Measurements from ENCODE around the gene CENPP.

Gene CENPP

GRCh38 chr9:92312887-92313623 lies 12.7 kb upstream of the CENPP start:
- CTCF ChIA-PET, result interaction anchor here (1.3 to 2.3 kb wide), 3 partner anchors 8 to 17 kb away, joined by 3 to 8 read pairs (median 6); no protein-coding TSS in a partner anchor
- 0% methylated on average over 4 of the region's 6 CpGs for WGBS (ENCODE audit: insufficient coverage)
- H3K27ac ChIP-seq (ENCODE audit: insufficient read depth in 1 of 2, low read depth in 1 of 2, low read length in 2 of 2, poor library complexity in 1 of 2, severe bottlenecking in 2 of 2), result peak overlapping the region; percentile 36 to 58

DNA sequence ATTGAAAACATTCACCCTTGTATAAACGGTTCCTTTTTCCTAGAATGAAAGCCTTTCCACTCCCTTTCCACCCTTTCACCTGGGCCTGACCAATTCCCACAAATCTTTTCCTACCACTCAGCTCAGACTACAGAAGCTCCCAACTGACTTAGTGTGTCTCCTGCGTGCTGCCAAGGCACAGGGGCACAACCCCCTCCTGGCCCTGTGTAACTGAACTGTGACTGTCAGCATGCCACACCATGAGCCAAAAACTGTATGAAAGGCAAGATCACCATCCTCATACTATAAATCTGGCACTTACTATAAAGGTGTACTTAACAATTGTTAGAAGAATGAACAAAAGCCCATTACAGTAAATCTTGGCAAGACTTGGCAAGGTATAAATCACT lies 12.1 kb upstream of the CENPP start:
- WGBS (ENCODE audit: insufficient coverage), result 0% methylated on average over 1 of the region's 2 CpGs
- ChIA-PET POLR2A (interaction anchor here (1.0 kb wide), 1 partner anchor 11 kb away, joined by 4 read pairs; the partner anchor contains the start of gene NOL8), CTCF (interaction anchor here (0.6 to 2.3 kb wide), 6 partner anchors 11 to 30 kb away, joined by 3 to 8 read pairs (median 3); partner anchors contain the start of gene NOL8)
- Histone ChIP-seq H3K4me1 (ENCODE audit: control extremely low read depth in 1 of 4, control insufficient read depth in 4 of 4, insufficient read depth in 4 of 4, low read length in 3 of 4) (peaks cover 0 to 24% (median 10%) of the 10 kb centered on the region in 4 experiments), H3K27me3 (replicated peaks in 2 of 5; ENCODE audit: control insufficient read depth in 4 of 5, insufficient read depth in 5 of 5, low read length in 4 of 5) (no peaks in the 10 kb centered on the region), H3K4me3 (ENCODE audit: control insufficient read depth in 1 of 7, extremely low read depth in 1 of 7, insufficient read depth in 4 of 7, low read depth in 2 of 7, low read length in 6 of 7) (peak overlapping the region in 2 of 7 experiments; percentile 57 to 65), H3K27ac (ENCODE audit: insufficient read depth in 1 of 2, low read depth in 1 of 2, low read length in 2 of 2, poor library complexity in 1 of 2, severe bottlenecking in 2 of 2) (peak overlapping the region in 1 of 2 experiments; percentile 58), H3K9me3 (ENCODE audit: control extremely low read depth in 1 of 5, control insufficient read depth in 4 of 5, insufficient read depth in 2 of 5, low read depth in 1 of 5, low read length in 4 of 5) (no peaks in the 10 kb centered on the region), H3K36me3 (ENCODE audit: control insufficient read depth in 4 of 4, insufficient read depth in 4 of 4, low read length in 3 of 4) (peaks cover 36 to 78% (median 59%) of the 10 kb centered on the region in 4 experiments)
- DNase-seq, result no peak

More at GRCh38 chr9:92312887-92313623, 12.7 kb upstream of the CENPP start:
- Histone ChIP-seq H3K9me3 (ENCODE audit: control extremely low read depth in 1 of 5, control insufficient read depth in 4 of 5, insufficient read depth in 2 of 5, low read depth in 1 of 5, low read length in 4 of 5) (no peaks in the 10 kb centered on the region), H3K36me3 (ENCODE audit: control insufficient read depth in 4 of 4, insufficient read depth in 4 of 4, low read length in 3 of 4) (peaks cover 37 to 78% (median 57%) of the 10 kb centered on the region in 4 experiments), H3K27me3 (replicated peaks in 2 of 5; ENCODE audit: control insufficient read depth in 4 of 5, insufficient read depth in 5 of 5, low read length in 4 of 5) (no peaks in the 10 kb centered on the region), H3K4me3 (ENCODE audit: control insufficient read depth in 1 of 7, extremely low read depth in 1 of 7, insufficient read depth in 4 of 7, low read depth in 2 of 7, low read length in 6 of 7) (peak overlapping the region in 3 of 7 experiments; percentile 2 to 65 (median 57)), H3K4me1 (ENCODE audit: control extremely low read depth in 1 of 4, control insufficient read depth in 4 of 4, insufficient read depth in 4 of 4, low read length in 3 of 4) (peaks cover 0 to 24% (median 10%) of the 10 kb centered on the region in 4 experiments)
- peak in 2 of 3 donors; percentile 62 to 77 for DNase-seq
- POLR2A ChIA-PET, result interaction anchor here (1.0 kb wide), 1 partner anchor 12 kb away, joined by 4 read pairs; the partner anchor contains the start of gene NOL8

GRCh38 chr9:92315456-92315855 lies 10.3 kb upstream of the CENPP start:
- peaks cover 41 to 75% (median 57%) of the 10 kb centered on the region in 4 experiments for H3K36me3 ChIP-seq (ENCODE audit: control insufficient read depth in 4 of 4, insufficient read depth in 4 of 4, low read length in 3 of 4)
- ChIA-PET CTCF (no interaction called here), POLR2A (no interaction called here)
- H3K27ac ChIP-seq (ENCODE audit: insufficient read depth in 1 of 2, low read depth in 1 of 2, low read length in 2 of 2, poor library complexity in 1 of 2, severe bottlenecking in 2 of 2), result no peak overlapping the region
- H3K9me3 ChIP-seq (ENCODE audit: control extremely low read depth in 1 of 5, control insufficient read depth in 4 of 5, insufficient read depth in 2 of 5, low read depth in 1 of 5, low read length in 4 of 5), result no peaks in the 10 kb centered on the region
- no peaks in the 10 kb centered on the region for H3K27me3 ChIP-seq (replicated peaks in 2 of 5; ENCODE audit: control insufficient read depth in 4 of 5, insufficient read depth in 5 of 5, low read length in 4 of 5)
- DNase-seq, result no peak
- H3K4me1 ChIP-seq (ENCODE audit: control extremely low read depth in 1 of 4, control insufficient read depth in 4 of 4, insufficient read depth in 4 of 4, low read length in 3 of 4), result peaks cover 0 to 24% (median 10%) of the 10 kb centered on the region in 4 experiments
- WGBS (ENCODE audit: insufficient coverage), result no CpG with 5 or more reads among the region's 5 CpGs
- H3K4me3 ChIP-seq (ENCODE audit: control insufficient read depth in 1 of 7, extremely low read depth in 1 of 7, insufficient read depth in 4 of 7, low read depth in 2 of 7, low read length in 6 of 7), result no peak overlapping the region

DNA sequence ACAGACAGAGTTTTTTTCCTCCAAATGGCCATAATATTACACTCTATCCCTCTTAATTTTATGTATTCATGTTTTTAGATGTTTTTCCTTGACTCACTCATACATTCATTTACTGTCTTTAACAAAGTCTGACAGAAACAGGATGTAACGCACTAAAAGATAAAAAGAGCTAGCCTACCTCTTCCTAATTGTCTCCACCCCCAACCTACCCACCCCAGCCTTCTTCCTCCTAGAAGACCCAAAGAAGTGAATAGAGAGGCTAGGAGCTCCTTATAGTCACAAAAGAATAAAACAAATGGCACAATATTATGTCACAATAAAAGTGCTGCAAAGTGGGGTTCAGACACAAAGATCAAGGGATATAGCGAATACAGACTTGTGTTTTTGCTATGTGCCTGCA lies 1.3 kb upstream of the CENPP start:
- peak overlapping the region; percentile 99 for H3K27ac ChIP-seq (ENCODE audit: insufficient read depth in 1 of 2, low read depth in 1 of 2, low read length in 2 of 2, poor library complexity in 1 of 2, severe bottlenecking in 2 of 2)
- peaks cover 14 to 32% (median 24%) of the 10 kb centered on the region in 4 experiments for H3K4me1 ChIP-seq (ENCODE audit: control extremely low read depth in 1 of 4, control insufficient read depth in 4 of 4, insufficient read depth in 4 of 4, low read length in 3 of 4)
- H3K27me3 ChIP-seq (replicated peaks in 2 of 5; ENCODE audit: control insufficient read depth in 4 of 5, insufficient read depth in 5 of 5, low read length in 4 of 5), result no peaks in the 10 kb centered on the region
- WGBS (ENCODE audit: insufficient coverage), result 10% methylated on average over 1 of the region's 2 CpGs
- POLR2A ChIA-PET, result interaction anchor here (1.2 to 1.8 kb wide), 2 partner anchors 11 to 346 kb away, joined by 4 to 6 read pairs; partner anchors contain the start of gene IPPK
- peak overlapping the region in 6 of 7 experiments; percentile 98 to 99 (median 98) for H3K4me3 ChIP-seq (ENCODE audit: control insufficient read depth in 1 of 7, extremely low read depth in 1 of 7, insufficient read depth in 4 of 7, low read depth in 2 of 7, low read length in 6 of 7)
- DNase-seq, result peak; percentile 40 to 77 (median 58)
- H3K36me3 ChIP-seq (ENCODE audit: control insufficient read depth in 4 of 4, insufficient read depth in 4 of 4, low read length in 3 of 4), result peaks cover 4 to 29% (median 21%) of the 10 kb centered on the region in 4 experiments
- CTCF ChIA-PET, result interaction anchor here (0.9 kb wide), 2 partner anchors 11 to 122 kb away, joined by 3 read pairs; no protein-coding TSS in a partner anchor
- no peaks in the 10 kb centered on the region for H3K9me3 ChIP-seq (ENCODE audit: control extremely low read depth in 1 of 5, control insufficient read depth in 4 of 5, insufficient read depth in 2 of 5, low read depth in 1 of 5, low read length in 4 of 5)

DNA sequence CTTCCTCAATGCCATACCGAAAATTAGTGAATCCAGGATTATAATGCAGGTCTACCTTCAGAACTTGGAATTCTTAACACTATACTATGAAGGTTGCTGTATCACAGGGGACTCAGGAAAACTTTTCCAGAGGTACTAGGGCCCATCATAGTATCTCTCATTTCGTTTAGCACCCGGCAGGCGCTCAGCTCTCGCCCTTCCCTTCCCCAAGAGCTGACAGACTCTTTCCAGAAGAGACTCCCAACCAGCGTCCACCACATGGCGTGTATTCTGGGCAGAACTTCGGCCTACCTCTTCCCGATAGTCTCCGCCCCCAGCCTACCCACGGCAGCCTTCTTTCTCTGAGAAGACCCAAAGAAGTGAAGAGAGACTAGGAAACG lies 874 bp upstream of the CENPP start:
- ChIA-PET CTCF (interaction anchor here (0.9 kb wide), 2 partner anchors 11 to 122 kb away, joined by 3 read pairs; no protein-coding TSS in a partner anchor), POLR2A (interaction anchor here (1.2 to 1.8 kb wide), 2 partner anchors 11 to 345 kb away, joined by 4 to 6 read pairs; partner anchors contain the start of gene IPPK)
- Histone ChIP-seq H3K4me3 (ENCODE audit: control insufficient read depth in 1 of 7, extremely low read depth in 1 of 7, insufficient read depth in 4 of 7, low read depth in 2 of 7, low read length in 6 of 7) (peak overlapping the region; percentile 98 to 100 (median 99)), H3K9me3 (ENCODE audit: control extremely low read depth in 1 of 5, control insufficient read depth in 4 of 5, insufficient read depth in 2 of 5, low read depth in 1 of 5, low read length in 4 of 5) (no peaks in the 10 kb centered on the region), H3K27ac (ENCODE audit: insufficient read depth in 1 of 2, low read depth in 1 of 2, low read length in 2 of 2, poor library complexity in 1 of 2, severe bottlenecking in 2 of 2) (peak overlapping the region; percentile 99), H3K36me3 (ENCODE audit: control insufficient read depth in 4 of 4, insufficient read depth in 4 of 4, low read length in 3 of 4) (peaks cover 4 to 25% (median 18%) of the 10 kb centered on the region in 4 experiments), H3K27me3 (replicated peaks in 2 of 5; ENCODE audit: control insufficient read depth in 4 of 5, insufficient read depth in 5 of 5, low read length in 4 of 5) (no peaks in the 10 kb centered on the region), H3K4me1 (ENCODE audit: control extremely low read depth in 1 of 4, control insufficient read depth in 4 of 4, insufficient read depth in 4 of 4, low read length in 3 of 4) (peaks cover 14 to 32% (median 24%) of the 10 kb centered on the region in 4 experiments)
- WGBS (ENCODE audit: insufficient coverage), result 0% methylated on average over 9 of the region's 12 CpGs
- DNase-seq, result no peak

DNA sequence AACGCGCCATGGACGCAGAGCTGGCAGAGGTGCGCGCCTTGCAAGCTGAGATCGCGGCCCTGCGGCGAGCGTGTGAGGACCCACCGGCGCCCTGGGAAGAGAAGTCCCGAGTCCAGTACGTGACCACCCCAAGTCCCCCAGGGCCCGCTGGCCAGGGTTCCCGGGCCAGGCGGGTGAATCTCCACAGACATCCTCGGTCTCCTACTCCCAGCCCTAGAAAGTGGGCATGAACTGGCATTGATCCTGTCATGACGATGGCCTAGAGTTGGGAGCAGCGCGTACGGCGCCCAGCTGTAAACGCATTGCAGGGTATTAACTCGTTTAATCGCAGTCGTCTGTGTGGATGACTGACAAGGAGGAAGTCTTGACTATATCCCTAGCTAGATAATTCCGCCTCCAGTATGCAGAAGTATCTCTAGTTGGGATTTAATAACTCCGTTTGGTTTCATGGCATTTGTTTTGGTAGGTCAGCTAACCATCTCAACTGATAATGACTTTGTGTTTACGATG lies 293 bp downstream of the CENPP start:
- CTCF ChIA-PET, result interaction anchor here (1.3 to 1.5 kb wide), 3 partner anchors 17 to 309 kb away, joined by 3 to 4 read pairs (median 3); no protein-coding TSS in a partner anchor
- POLR2A ChIA-PET, result interaction anchor here (1.1 to 1.8 kb wide), 2 partner anchors 30 to 344 kb away, joined by 4 to 6 read pairs; partner anchors contain the start of gene IPPK
- H3K4me1 ChIP-seq (ENCODE audit: control extremely low read depth in 1 of 4, control insufficient read depth in 4 of 4, insufficient read depth in 4 of 4, low read length in 3 of 4), result peaks cover 14 to 32% (median 24%) of the 10 kb centered on the region in 4 experiments

More for the DNA sequence above, 293 bp downstream of the CENPP start:
- 1% methylated on average over 14 of the region's 30 CpGs for WGBS (ENCODE audit: insufficient coverage)
- Histone ChIP-seq H3K27ac (ENCODE audit: insufficient read depth in 1 of 2, low read depth in 1 of 2, low read length in 2 of 2, poor library complexity in 1 of 2, severe bottlenecking in 2 of 2) (peak overlapping the region; percentile 99), H3K4me3 (ENCODE audit: control insufficient read depth in 1 of 7, extremely low read depth in 1 of 7, insufficient read depth in 4 of 7, low read depth in 2 of 7, low read length in 6 of 7) (peak overlapping the region; percentile 98 to 100 (median 99)), H3K27me3 (replicated peaks in 2 of 5; ENCODE audit: control insufficient read depth in 4 of 5, insufficient read depth in 5 of 5, low read length in 4 of 5) (no peaks in the 10 kb centered on the region), H3K9me3 (ENCODE audit: control extremely low read depth in 1 of 5, control insufficient read depth in 4 of 5, insufficient read depth in 2 of 5, low read depth in 1 of 5, low read length in 4 of 5) (no peaks in the 10 kb centered on the region), H3K36me3 (ENCODE audit: control insufficient read depth in 4 of 4, insufficient read depth in 4 of 4, low read length in 3 of 4) (peaks cover 2 to 16% (median 10%) of the 10 kb centered on the region in 4 experiments)
- peak in 2 of 3 donors; percentile 64 to 76 for DNase-seq

All from common myeloid progenitor, CD34-positive (primary cell).